Measurements from ENCODE around the gene TMEM154.

DNA sequence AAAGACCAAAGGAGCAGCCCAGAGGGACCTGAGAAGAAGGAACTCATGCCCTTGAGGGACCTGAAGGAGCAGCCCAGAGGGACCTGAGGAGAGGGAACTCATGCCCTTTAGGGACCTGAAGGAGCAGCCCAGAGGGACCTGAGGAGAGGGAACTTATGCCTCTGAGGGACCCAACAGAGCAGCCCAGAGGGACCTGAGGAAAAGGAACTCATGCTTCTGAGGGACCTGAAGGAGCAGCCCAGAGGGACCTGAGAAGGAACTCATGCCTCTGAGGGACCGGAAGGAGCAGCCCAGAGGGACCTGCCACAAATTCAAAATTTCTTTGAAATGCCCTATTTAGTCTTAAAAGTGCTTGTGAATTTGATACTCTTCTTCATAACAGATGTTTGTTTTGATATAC, 48.5 kb upstream of the TMEM154 start:
- TF ChIP-seq TEAD4 (IDR thresholded peaks at IDR 0.05) (no peak), TAF1 (IDR thresholded peaks at IDR 0.05; ENCODE audit: low read depth) (no peak), EP300 (IDR thresholded peaks at IDR 0.05; ENCODE audit: borderline replicate concordance) (no peak), CREB1 (IDR thresholded peaks at IDR 0.05; ENCODE audit: low read depth) (no peak), NFIC (IDR thresholded peaks at IDR 0.05) (no peak)
- TF ChIP-seq, protein P1, sequence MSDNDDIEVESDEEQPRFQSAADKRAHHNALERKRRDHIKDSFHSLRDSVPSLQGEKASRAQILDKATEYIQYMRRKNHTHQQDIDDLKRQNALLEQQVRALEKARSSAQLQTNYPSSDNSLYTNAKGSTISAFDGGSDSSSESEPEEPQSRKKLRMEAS (IDR thresholded peaks at IDR 0.05): no peak

Measured in Ishikawa (cell line).